Mesenchymal stem cell (in vitro differentiated cells and primary cell): Measurements from ENCODE around the gene PPP1R27.
A peak's percentile ranks its signal among the peaks of the same experiment; 100 is the strongest.

ENCODE experiments used
- DNase-seq: peaks from one replicate; pipeline ENCODE4 v3.0.0-alpha.2; 2013
- H2AFZ ChIP-seq: one replicate; pipeline ENCODE4 v1.6.1; 2013; ENCODE audit warnings: low read depth, mild to moderate bottlenecking, control low read depth, inconsistent platforms, low read length, moderate library complexity
- H2AK5ac ChIP-seq: 2 replicates; pipeline ENCODE4 v1.6.1; 2013; ENCODE audit warnings: low read length, moderate library complexity, mild to moderate bottlenecking, inconsistent platforms; ENCODE audit not compliant: severe bottlenecking
- H2BK120ac ChIP-seq: one replicate; pipeline ENCODE4 v1.6.1; 2013; ENCODE audit warnings: low read depth, mild to moderate bottlenecking, inconsistent platforms, low read length, moderate library complexity
- H2BK12ac ChIP-seq, 2 experiments: one replicate each; pipeline ENCODE4 v1.6.1; 2013; ENCODE audit warnings: inconsistent platforms in 2 of 2, low read length in 2 of 2, mild to moderate bottlenecking in 2 of 2, moderate library complexity in 2 of 2, control low read depth in 1 of 2
- H2BK15ac ChIP-seq: one replicate; pipeline ENCODE4 v1.6.1; 2013; ENCODE audit warnings: mild to moderate bottlenecking, low read depth, inconsistent platforms; ENCODE audit not compliant: poor library complexity, severe bottlenecking
- H2BK5ac ChIP-seq: 2 replicates; pipeline ENCODE4 v1.6.1; 2013; ENCODE audit warnings: low read depth, mild to moderate bottlenecking, low read length, control low read depth, inconsistent platforms; ENCODE audit not compliant: poor library complexity, severe bottlenecking
- H3K14ac ChIP-seq, 2 experiments: one replicate each; pipeline ENCODE4 v1.6.1; 2013; ENCODE audit warnings: inconsistent platforms in 2 of 2, low read length in 2 of 2, control low read depth in 1 of 2, mild to moderate bottlenecking in 1 of 2, moderate library complexity in 1 of 2
- H3K18ac ChIP-seq, 2 experiments: one replicate each; pipeline ENCODE4 v1.6.1; 2013; ENCODE audit warnings: inconsistent platforms in 2 of 2, low read length in 2 of 2, control low read depth in 1 of 2, low read depth in 1 of 2, mild to moderate bottlenecking in 1 of 2
- H3K23ac ChIP-seq, 2 experiments: one replicate each; pipeline ENCODE4 v1.6.1; 2013; ENCODE audit warnings: inconsistent platforms in 2 of 2, low read length in 2 of 2, mild to moderate bottlenecking in 2 of 2, moderate library complexity in 2 of 2, control low read depth in 1 of 2
- H3K27ac ChIP-seq: 2 replicates; pipeline ENCODE4 v1.5.1; 2013; ENCODE audit warnings: mild to moderate bottlenecking, moderate library complexity, low read length, control low read depth, inconsistent platforms; ENCODE audit not compliant: poor library complexity, severe bottlenecking
- H3K27me3 ChIP-seq, 2 experiments: 2 replicates each; pipeline versions ENCODE4 v1.6.1 to v1.7.0; 2013; ENCODE audit warnings: low read length in 2 of 2, mild to moderate bottlenecking in 2 of 2, moderate library complexity in 2 of 2, control low read depth in 1 of 2, inconsistent platforms in 1 of 2; ENCODE audit not compliant: control insufficient read depth in 1 of 2, insufficient read depth in 1 of 2
- H3K36me3 ChIP-seq, 2 experiments: 2 replicates each; pipeline versions ENCODE4 v1.6.1 to v1.7.0; 2013; ENCODE audit warnings: low read length in 2 of 2, control low read depth in 1 of 2, inconsistent platforms in 1 of 2, low read depth in 1 of 2, mild to moderate bottlenecking in 1 of 2; ENCODE audit not compliant: insufficient read depth in 2 of 2, control insufficient read depth in 1 of 2
- H3K4ac ChIP-seq, 2 experiments: one replicate each; pipeline ENCODE4 v1.6.1; 2013; ENCODE audit warnings: inconsistent platforms in 2 of 2, low read length in 2 of 2, mild to moderate bottlenecking in 2 of 2, moderate library complexity in 2 of 2, control low read depth in 1 of 2, low read depth in 1 of 2
- H3K4me1 ChIP-seq: 2 replicates; pipeline ENCODE4 v1.6.1; 2013; ENCODE audit warnings: low read depth, low read length, control low read depth; ENCODE audit not compliant: control insufficient read depth, insufficient read depth
- H3K4me2 ChIP-seq: 2 replicates; pipeline ENCODE4 v1.6.1; 2013; ENCODE audit warnings: low read length, mild to moderate bottlenecking, inconsistent platforms; ENCODE audit not compliant: poor library complexity, severe bottlenecking
- H3K4me3 ChIP-seq, 2 experiments: 2 replicates each; pipeline versions ENCODE4 v1.5.1 to v1.7.0; 2013; ENCODE audit warnings: low read length in 2 of 2, mild to moderate bottlenecking in 2 of 2, control low read depth in 1 of 2, low read depth in 1 of 2; ENCODE audit not compliant: insufficient read depth in 1 of 2
- H3K79me1 ChIP-seq: replicated peaks from 2 replicates; pipeline ENCODE4 v1.6.1; 2013; ENCODE audit warnings: mild to moderate bottlenecking, control low read depth, low read length, inconsistent platforms; ENCODE audit not compliant: poor library complexity, severe bottlenecking
- H3K9ac ChIP-seq: 2 replicates; pipeline ENCODE4 v1.7.0; 2013; ENCODE audit warnings: mild to moderate bottlenecking, low read length, moderate library complexity
- H3K9me3 ChIP-seq: 2 replicates; pipeline ENCODE4 v1.7.0; 2013; ENCODE audit warnings: mild to moderate bottlenecking, low read length; ENCODE audit not compliant: control insufficient read depth
- H4K8ac ChIP-seq: one replicate; pipeline ENCODE4 v1.6.1; 2013; ENCODE audit warnings: inconsistent platforms, mild to moderate bottlenecking, low read length, moderate library complexity
- H4K91ac ChIP-seq: one replicate; pipeline ENCODE4 v1.6.1; 2013; ENCODE audit warnings: mild to moderate bottlenecking, low read length, inconsistent platforms
- WGBS: methylation state at CpG from one replicate; pipeline ENCODE4 v1.1.7; 2013; ENCODE audit warnings: mixed read lengths; 5-methylcytosine and 5-hydroxymethylcytosine counted together

Gene PPP1R27

DNA sequence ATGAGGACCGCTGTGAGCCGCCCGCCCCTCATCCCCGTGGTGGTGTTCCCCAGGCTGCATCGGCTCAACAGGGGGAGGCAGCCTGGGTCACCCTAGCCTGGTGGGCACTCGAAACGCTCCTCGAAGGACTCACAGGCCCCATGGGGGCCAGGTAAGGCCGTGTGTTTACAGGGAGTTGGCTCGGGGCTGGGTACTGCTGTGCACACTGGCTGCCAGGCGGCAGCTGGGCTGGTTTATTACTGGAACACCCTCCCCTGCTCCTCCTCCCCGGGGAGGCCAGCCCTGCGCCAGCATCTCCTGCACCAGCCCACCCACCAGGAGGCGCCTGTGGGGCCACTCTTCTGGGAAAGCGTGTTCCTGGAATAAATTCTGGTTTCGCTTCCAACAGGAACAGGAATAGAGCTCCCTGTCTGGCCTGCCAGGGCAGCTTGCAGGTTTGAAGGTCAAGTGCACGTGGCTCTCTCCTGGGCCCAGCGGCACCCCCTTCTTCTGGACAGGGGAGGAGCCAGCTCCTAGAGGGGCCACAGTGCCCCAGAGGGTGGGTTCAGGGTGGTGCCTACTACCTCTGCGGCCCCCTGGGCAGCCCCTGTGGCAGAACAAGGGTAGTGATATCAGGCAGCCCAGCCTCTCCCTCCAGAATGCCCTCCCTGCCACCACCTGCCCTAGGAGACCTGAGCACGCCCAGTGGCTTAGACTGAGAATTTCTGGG is 13.1 kb downstream of the PPP1R27 start:
- Histone ChIP-seq H3K36me3 (peaks cover 10 to 57% of the 10 kb centered on the region in 2 experiments), H2AK5ac (no peak overlapping the region), H2BK120ac (no peak overlapping the region), H3K27me3 (peaks cover 6 to 23% of the 10 kb centered on the region in 2 experiments), H3K23ac (no peak overlapping the region), H4K91ac (peak overlapping the region; percentile 54), H2BK5ac (no peak overlapping the region), H4K8ac (peak overlapping the region; percentile 79), H3K14ac (peak overlapping the region in 1 of 2 experiments; percentile 76), H3K4me3 (no peak overlapping the region), H2BK15ac (no peak overlapping the region), H3K79me1 (peaks cover 29% of the 10 kb centered on the region), H2BK12ac (peak overlapping the region in 1 of 2 experiments; percentile 64), H3K9ac (no peak overlapping the region), H2AFZ (no peak overlapping the region), H3K4me1 (peaks cover 14% of the 10 kb centered on the region), H3K18ac (peak overlapping the region in 1 of 2 experiments; percentile 58), H3K9me3 (no peaks in the 10 kb centered on the region), H3K4ac (peak overlapping the region in 1 of 2 experiments; percentile 24), H3K27ac (no peak overlapping the region), H3K4me2 (no peak overlapping the region)
- 82% methylated on average over 20 of the region's 20 CpGs for WGBS
- peak; percentile 76 for DNase-seq

DNA sequence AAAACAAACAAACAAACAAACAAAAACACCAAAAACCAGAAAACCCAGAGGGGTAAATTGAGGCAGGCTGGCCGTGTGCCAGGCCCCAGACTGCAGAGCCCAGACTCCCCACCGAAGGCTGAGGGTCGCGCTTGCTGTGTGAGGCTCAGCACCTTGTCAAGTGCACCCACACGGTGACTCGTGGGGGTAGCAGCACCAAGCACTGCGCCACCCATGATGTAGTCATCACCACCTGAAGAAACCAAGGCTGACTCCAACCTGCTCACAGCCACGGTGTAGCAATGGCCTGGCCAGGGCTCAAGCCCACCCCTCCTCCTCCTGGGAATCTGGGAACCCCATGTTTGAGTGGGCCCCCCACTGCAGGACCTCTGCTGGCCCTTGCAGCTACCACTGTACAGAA is 13.7 kb downstream of the PPP1R27 start:
- no peak overlapping the region for H2BK5ac ChIP-seq

DNA sequence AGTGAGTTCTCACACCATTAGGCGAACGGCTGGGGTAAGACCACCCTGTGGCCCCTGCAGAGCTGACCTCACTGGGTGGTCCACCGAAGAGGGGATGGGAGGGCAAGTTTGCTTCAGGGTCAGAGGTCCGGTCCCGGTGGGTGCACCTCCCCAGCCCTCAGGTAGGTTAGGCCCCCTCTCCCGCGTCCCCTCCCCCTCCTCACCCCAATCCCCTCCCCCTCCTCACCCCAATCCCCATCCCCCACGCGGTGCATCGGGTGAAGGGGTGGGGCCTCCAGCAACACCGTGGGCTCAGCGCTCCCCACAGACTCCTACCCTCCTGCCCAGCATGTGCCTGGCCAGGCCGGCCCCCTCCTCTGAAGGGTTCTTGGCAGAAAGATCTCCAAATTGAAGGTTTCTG is 15.1 kb downstream of the PPP1R27 start:
- Histone ChIP-seq H4K91ac (no peak overlapping the region), H3K9ac (no peak overlapping the region), H3K27ac (no peak overlapping the region), H2AK5ac (no peak overlapping the region), H3K4ac (no peak overlapping the region), H2BK120ac (no peak overlapping the region), H2BK5ac (no peak overlapping the region), H2BK12ac (no peak overlapping the region), H3K4me2 (no peak overlapping the region), H3K14ac (no peak overlapping the region), H2BK15ac (no peak overlapping the region), H3K18ac (no peak overlapping the region), H4K8ac (no peak overlapping the region), H3K79me1 (peaks cover 14% of the 10 kb centered on the region), H3K4me3 (no peak overlapping the region), H3K36me3 (peaks cover 8 to 40% of the 10 kb centered on the region in 2 experiments), H3K27me3 (peaks cover 6 to 38% of the 10 kb centered on the region in 2 experiments), H3K9me3 (no peaks in the 10 kb centered on the region), H3K23ac (no peak overlapping the region), H2AFZ (no peak overlapping the region), H3K4me1 (peaks cover 22% of the 10 kb centered on the region)
- 65% methylated on average over 13 of the region's 13 CpGs for WGBS
- DNase-seq: no peak

More for the DNA sequence above, 13.7 kb downstream of the PPP1R27 start:
- Histone ChIP-seq H3K9ac (no peak overlapping the region), H2BK120ac (no peak overlapping the region), H3K27ac (no peak overlapping the region), H4K8ac (peak overlapping the region; percentile 79), H4K91ac (peak overlapping the region; percentile 54), H2AFZ (no peak overlapping the region), H3K9me3 (no peaks in the 10 kb centered on the region), H3K4ac (peak overlapping the region in 1 of 2 experiments; percentile 13), H3K4me3 (peak overlapping the region in 1 of 2 experiments; percentile 7), H2AK5ac (no peak overlapping the region), H3K14ac (peak overlapping the region in 1 of 2 experiments; percentile 76), H3K79me1 (peaks cover 28% of the 10 kb centered on the region), H3K23ac (no peak overlapping the region), H3K4me1 (peaks cover 14% of the 10 kb centered on the region), H2BK12ac (peak overlapping the region in 1 of 2 experiments; percentile 64), H3K27me3 (peaks cover 6 to 26% of the 10 kb centered on the region in 2 experiments), H2BK15ac (no peak overlapping the region), H3K18ac (peak overlapping the region in 1 of 2 experiments; percentile 54), H3K4me2 (no peak overlapping the region), H3K36me3 (peaks cover 10 to 55% of the 10 kb centered on the region in 2 experiments)
- 95% methylated on average over 8 of the region's 8 CpGs for WGBS
- DNase-seq: no peak

GRCh38 chr17:81817758-81818147 is 17.1 kb downstream of the PPP1R27 start:
- no peak overlapping the region for H2BK120ac ChIP-seq
- H2BK15ac ChIP-seq: no peak overlapping the region
- H2AFZ ChIP-seq: no peak overlapping the region
- H3K4ac ChIP-seq: peak overlapping the region in 1 of 2 experiments; percentile 18
- H2BK12ac ChIP-seq: no peak overlapping the region
- peaks cover 23% of the 10 kb centered on the region for H3K4me1 ChIP-seq
- H3K18ac ChIP-seq: no peak overlapping the region
- H3K27ac ChIP-seq: no peak overlapping the region
- peaks cover 6 to 52% of the 10 kb centered on the region in 2 experiments for H3K27me3 ChIP-seq
- no peak overlapping the region for H2BK5ac ChIP-seq
- no peak overlapping the region for H3K14ac ChIP-seq
- WGBS: 74% methylated on average over 7 of the region's 7 CpGs
- no peak for DNase-seq
- H3K4me3 ChIP-seq: no peak overlapping the region
- no peak overlapping the region for H2AK5ac ChIP-seq
- no peak overlapping the region for H3K23ac ChIP-seq
- no peak overlapping the region for H4K91ac ChIP-seq
- no peak overlapping the region for H3K4me2 ChIP-seq
- no peak overlapping the region for H3K9ac ChIP-seq
- H3K9me3 ChIP-seq: no peaks in the 10 kb centered on the region
- H3K36me3 ChIP-seq: peaks cover 5 to 21% of the 10 kb centered on the region in 2 experiments
- H3K79me1 ChIP-seq: peaks cover 3% of the 10 kb centered on the region
- H4K8ac ChIP-seq: no peak overlapping the region
